H1 (cell line): Measurements from ENCODE around the gene C3orf18. TPM values are rescaled to one million over a fixed set of nuclear protein-coding genes. Genes with fewer than 3 reads are reported as not detected.

ENCODE experiments used
- CTCF ChIA-PET: fragments of 300-600 bp; sonication (Branson Sonifier 250); formaldehyde crosslinking; loops from one replicate; lab custom pipeline; 2021; ENCODE audit not compliant: partially characterized antibody; lab: Charles Lee
- POLR2A ChIA-PET: fragments of 300-600 bp; sonication (Branson Sonifier 250); formaldehyde crosslinking; loops from one replicate; lab custom pipeline; 2021; ENCODE audit warnings: inconsistent platforms; ENCODE audit not compliant: partially characterized antibody; lab: Charles Lee
- DNase-seq, 2 experiments: peaks; one replicate each; pipeline versions ENCODE4 v3.0.0 to v3.0.0-alpha.2; 2010 to 2022; ENCODE audit warnings: low spot score in 2 of 2, low read depth in 1 of 2, mixed read lengths in 1 of 2
- FAIRE-seq: peaks from 2 replicates; lab custom pipeline; 2011; peaks lifted over from hg19 to GRCh38; lab: Jason Lieb, UNC
- H2AFZ ChIP-seq: 2 replicates; pipeline ENCODE4 v1.8.1; 2012; ENCODE audit warnings: low read length, inconsistent platforms
- H2AK5ac ChIP-seq: 2 replicates; pipeline ENCODE4 v1.6.1; 2013; ENCODE audit warnings: low read depth, low read length
- H2BK120ac ChIP-seq: replicated peaks from 2 replicates; pipeline ENCODE3; 2013; ENCODE audit warnings: low read depth, low read length, inconsistent platforms
- H2BK12ac ChIP-seq: 2 replicates; pipeline ENCODE4 v1.6.1; 2013; ENCODE audit warnings: low read depth, low read length
- H2BK15ac ChIP-seq: 2 replicates; pipeline ENCODE4 v1.6.1; 2013; ENCODE audit warnings: low read length
- H2BK20ac ChIP-seq: 2 replicates; pipeline ENCODE4 v1.6.1; 2013; ENCODE audit warnings: low read length
- H2BK5ac ChIP-seq: 2 replicates; pipeline ENCODE4 v1.6.1; 2013; ENCODE audit warnings: low read depth, low read length
- H3K14ac ChIP-seq: 2 replicates; pipeline ENCODE4 v1.6.1; 2013; ENCODE audit warnings: inconsistent platforms; ENCODE audit not compliant: insufficient read length
- H3K18ac ChIP-seq: 2 replicates; pipeline ENCODE4 v1.6.1; 2013; ENCODE audit warnings: low read length; ENCODE audit errors: extremely low read depth
- H3K23ac ChIP-seq: 2 replicates; pipeline ENCODE4 v1.6.1; 2013; ENCODE audit warnings: inconsistent platforms; ENCODE audit not compliant: insufficient read length
- H3K23me2 ChIP-seq: 2 replicates; pipeline ENCODE4 v1.6.1; 2013; ENCODE audit warnings: low read depth, low read length
- H3K27ac ChIP-seq: 2 replicates; pipeline ENCODE4 v1.6.1; 2011; ENCODE audit warnings: low read depth, low read length, inconsistent platforms
- H3K27me3 ChIP-seq, 4 experiments: replicated peaks in 1 of 4; 1 replicate in 1 of 4; 2 replicates in 3 of 4; pipeline versions ENCODE4 v1.6.1 to v1.8.1; 2011 to 2013; ENCODE audit warnings: low read length in 3 of 4, mild to moderate bottlenecking in 3 of 4, inconsistent platforms in 2 of 4, mixed read lengths in 2 of 4, moderate library complexity in 1 of 4; ENCODE audit not compliant: control insufficient read depth in 3 of 4, insufficient read depth in 3 of 4; ENCODE audit errors: extremely low read depth in 1 of 4
- H3K36me3 ChIP-seq, 4 experiments: 2 replicates each; pipeline versions ENCODE4 v1.6.1 to v1.8.1; 2011 to 2013; ENCODE audit warnings: mild to moderate bottlenecking in 4 of 4, low read length in 3 of 4, moderate library complexity in 2 of 4, control low read depth in 1 of 4, inconsistent platforms in 1 of 4; ENCODE audit not compliant: insufficient read depth in 4 of 4, control insufficient read depth in 2 of 4
- H3K4ac ChIP-seq: replicated peaks from 2 replicates; pipeline ENCODE3; 2013; ENCODE audit warnings: low read length, low read depth, mixed read lengths, inconsistent platforms; ENCODE audit not compliant: insufficient read length
- H3K4me1 ChIP-seq, 4 experiments: replicated peaks in 1 of 4; 1 replicate in 1 of 4; 2 replicates in 3 of 4; pipeline versions ENCODE4 v1.6.1 to v1.8.1; 2011 to 2013; ENCODE audit warnings: low read length in 3 of 4, inconsistent platforms in 2 of 4, mixed read lengths in 1 of 4; ENCODE audit not compliant: insufficient read depth in 4 of 4, control insufficient read depth in 3 of 4
- H3K4me2 ChIP-seq, 2 experiments: 2 replicates each; pipeline versions ENCODE4 v1.6.1 to v1.8.1; 2011 to 2013; ENCODE audit warnings: low read depth in 2 of 2, low read length in 2 of 2, control low read depth in 1 of 2, inconsistent platforms in 1 of 2, mild to moderate bottlenecking in 1 of 2; ENCODE audit not compliant: insufficient read depth in 1 of 2
- H3K4me3 ChIP-seq, 4 experiments: fragments of 200-600, 300-600 bp in 1 of 4; sonication (generic), shearing (Covaris generic), sonication (Bioruptor Twin) in 1 of 4; 2 replicates each; pipeline versions ENCODE4 v1.5.1 to v1.8.1; 2011 to 2016; ENCODE audit warnings: low read length in 4 of 4, low read depth in 3 of 4, control low read depth in 2 of 4, inconsistent platforms in 2 of 4, mild to moderate bottlenecking in 2 of 4, mixed read lengths in 1 of 4, moderate library complexity in 1 of 4; ENCODE audit not compliant: insufficient read depth in 2 of 4; ENCODE audit errors: extremely low read depth in 1 of 4
- H3K56ac ChIP-seq: replicated peaks from 2 replicates; pipeline ENCODE3; 2013; ENCODE audit warnings: low read depth, mild to moderate bottlenecking, mixed read lengths, low read length, inconsistent platforms; ENCODE audit not compliant: insufficient read length
- H3K79me1 ChIP-seq: 2 replicates; pipeline ENCODE4 v1.6.1; 2013; ENCODE audit warnings: low read depth, low read length, control low read depth
- H3K79me2 ChIP-seq, 2 experiments: 2 replicates each; pipeline versions ENCODE4 v1.6.1 to v1.8.1; 2012 to 2013; ENCODE audit warnings: low read length in 2 of 2, mild to moderate bottlenecking in 2 of 2, inconsistent platforms in 1 of 2; ENCODE audit not compliant: insufficient read depth in 2 of 2, control insufficient read depth in 1 of 2
- H3K9ac ChIP-seq, 4 experiments: replicated peaks in 1 of 4; 1 replicate in 1 of 4; 2 replicates in 3 of 4; pipeline versions ENCODE4 v1.6.1 to v1.8.1; 2011 to 2013; ENCODE audit warnings: low read depth in 3 of 4, low read length in 3 of 4, control low read depth in 2 of 4, mild to moderate bottlenecking in 2 of 4, moderate library complexity in 2 of 4, inconsistent platforms in 1 of 4; ENCODE audit errors: extremely low read depth in 1 of 4
- H3K9me3 ChIP-seq, 2 experiments: 2 replicates each; pipeline versions ENCODE4 v1.6.1 to v1.8.1; 2012 to 2013; ENCODE audit warnings: mild to moderate bottlenecking in 2 of 2, moderate library complexity in 2 of 2, control low read depth in 1 of 2, inconsistent platforms in 1 of 2, low read depth in 1 of 2, low read length in 1 of 2, mixed read lengths in 1 of 2; ENCODE audit not compliant: insufficient read depth in 2 of 2
- H4K20me1 ChIP-seq, 2 experiments: replicated peaks in 1 of 2; 2 replicates each; pipeline versions ENCODE3 to v1.8.1; 2011 to 2013; ENCODE audit warnings: inconsistent platforms in 2 of 2, low read length in 2 of 2, mild to moderate bottlenecking in 1 of 2; ENCODE audit not compliant: insufficient read depth in 2 of 2, control insufficient read depth in 1 of 2
- H4K5ac ChIP-seq: 2 replicates; pipeline ENCODE4 v1.6.1; 2013; ENCODE audit warnings: low read length, low read depth, mixed read lengths, inconsistent platforms; ENCODE audit not compliant: insufficient read length
- H4K8ac ChIP-seq: 2 replicates; pipeline ENCODE4 v1.8.0; 2013; ENCODE audit warnings: mild to moderate bottlenecking, moderate library complexity, low read length, inconsistent platforms; ENCODE audit not compliant: insufficient read depth; ENCODE audit errors: extremely low read depth
- H4K91ac ChIP-seq: replicated peaks from 2 replicates; pipeline ENCODE3; 2013; ENCODE audit warnings: low read length, mixed read lengths, inconsistent platforms; ENCODE audit not compliant: insufficient read length
- BRCA1 ChIP-seq: IDR thresholded peaks from 2 replicates; pipeline ENCODE4 v1.6.1; 2012; ENCODE audit warnings: low read depth, low read length, improper control_type of control experiment
- RAD21 ChIP-seq, 2 experiments: IDR thresholded peaks in 1 of 2; conservative IDR thresholded peaks in 1 of 2; 2 replicates each; pipeline ENCODE4 v1.6.1; 2011; ENCODE audit warnings: low read depth in 2 of 2, low read length in 2 of 2, improper control_type of control experiment in 1 of 2, inconsistent platforms in 1 of 2, mild to moderate bottlenecking in 1 of 2, moderate library complexity in 1 of 2
- TCF12 ChIP-seq: IDR thresholded peaks from 2 replicates; pipeline ENCODE4 v1.6.1; 2011; ENCODE audit warnings: low read depth, mild to moderate bottlenecking, low read length
- WGBS, 2 experiments: shearing (Covaris generic) in 1 of 2; methylation state at CpG; one replicate each; pipeline versions ENCODE4 v1.1.6 to v1.1.7; 2013 to 2015; ENCODE audit warnings: low lambda C conversion rate in 2 of 2, mixed read lengths in 2 of 2, inconsistent platforms in 1 of 2, low coverage in 1 of 2, missing lambda C conversion rate in 1 of 2; ENCODE audit not compliant: insufficient replicate concordance in 2 of 2, insufficient coverage in 1 of 2, insufficient read length in 1 of 2; ENCODE audit errors: extremely low coverage in 1 of 2, missing lambda C conversion rate in 1 of 2; 5-methylcytosine and 5-hydroxymethylcytosine counted together
- polyA plus RNA-seq, 7 experiments: library from polyadenylated mRNA; depleted of rRNA in 3 of 7; stranded (reverse) in 5 of 7; unstranded in 2 of 7; fragments of >200 nt in 5 of 7; fragments of 200-250 nt in 2 of 7; gene quantifications; 1 replicate in 5 of 7; 2 replicates in 1 of 7; 4 replicates in 1 of 7; pipeline versions ENCODE4 v1.2.1 to v1.2.3, GENCODE V29; 2011 to 2013; ENCODE audit warnings: missing spikeins in 2 of 7, mixed read lengths in 2 of 7
- total RNA-seq: library from RNA; stranded (reverse); fragmentation: NEBNext Ultra II Directional; extraction: Animal tissue kit (Norgen Biotek cat#: 25700); gene quantifications from 2 replicates; pipeline ENCODE4 v1.2.1, GENCODE V29; 2021
- TF ChIP-seq, protein P1 (sequence below), 3 experiments: IDR thresholded peaks; 1 replicate in 2 of 3; 2 replicates in 1 of 3; pipeline versions ENCODE4 v1.5.1 to v1.6.1; 2011; ENCODE audit warnings: low read length in 3 of 3, mild to moderate bottlenecking in 3 of 3, inconsistent platforms in 2 of 3, low read depth in 1 of 3, moderate library complexity in 1 of 3; ENCODE audit not compliant: insufficient read depth in 1 of 3; ENCODE audit errors: control extremely low read depth in 1 of 3

The C3orf18 gene
- total and polyA plus RNA-seq, 2 of the 8 experiments (the other 6 are each of a cell fraction or from before 2014, with no cell fraction given): 7.5 to 15.0 TPM

DNA sequence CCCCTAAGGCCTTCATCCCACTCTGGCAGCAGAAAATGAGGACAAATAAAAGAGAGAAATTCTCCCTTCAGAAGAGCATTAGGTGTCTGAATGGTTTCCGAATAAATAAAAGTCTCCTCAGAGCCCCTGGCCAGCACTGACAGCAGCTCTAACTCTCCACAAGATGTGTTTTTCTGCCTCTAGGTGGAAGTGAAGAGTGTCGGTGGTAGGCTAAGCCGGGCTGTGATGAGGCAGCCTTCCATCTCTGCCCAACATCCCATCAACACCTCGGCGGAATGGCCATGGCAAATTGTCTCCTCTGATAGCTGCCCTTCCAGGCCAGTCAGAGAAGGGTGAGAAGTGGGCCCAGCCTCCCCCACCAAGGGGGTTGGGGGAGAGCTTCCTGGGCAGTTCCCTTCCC, 57.8 kb downstream of the C3orf18 start:
- Histone ChIP-seq H4K91ac (no peak overlapping the region), H2BK12ac (no peak overlapping the region), H3K23ac (no peak overlapping the region), H3K4me1 (peaks cover 0 to 6% (median 0%) of the 10 kb centered on the region in 4 experiments; a peak in 3 of 7 replicates), H3K14ac (no peak overlapping the region), H2AK5ac (no peak overlapping the region), H2BK20ac (no peak overlapping the region), H3K9ac (no peak overlapping the region), H3K79me1 (no peaks in the 10 kb centered on the region), H3K27me3 (peaks cover 0 to 11% (median 4%) of the 10 kb centered on the region in 4 experiments; a peak in 6 of 7 replicates), H4K20me1 (no peaks in the 10 kb centered on the region), H2BK5ac (no peak overlapping the region), H3K56ac (no peak overlapping the region), H3K4me2 (no peak overlapping the region), H2BK120ac (no peak overlapping the region), H3K4ac (no peak overlapping the region), H2AFZ (no peak overlapping the region), H3K4me3 (no peak overlapping the region), H3K23me2 (no peaks in the 10 kb centered on the region), H3K18ac (no peak overlapping the region), H3K9me3 (no peaks in the 10 kb centered on the region), H3K36me3 (no peaks in the 10 kb centered on the region), H3K79me2 (no peaks in the 10 kb centered on the region), H4K8ac (no peak overlapping the region), H2BK15ac (no peak overlapping the region), H4K5ac (no peak overlapping the region), H3K27ac (no peak overlapping the region)
- TF ChIP-seq, protein P1, sequence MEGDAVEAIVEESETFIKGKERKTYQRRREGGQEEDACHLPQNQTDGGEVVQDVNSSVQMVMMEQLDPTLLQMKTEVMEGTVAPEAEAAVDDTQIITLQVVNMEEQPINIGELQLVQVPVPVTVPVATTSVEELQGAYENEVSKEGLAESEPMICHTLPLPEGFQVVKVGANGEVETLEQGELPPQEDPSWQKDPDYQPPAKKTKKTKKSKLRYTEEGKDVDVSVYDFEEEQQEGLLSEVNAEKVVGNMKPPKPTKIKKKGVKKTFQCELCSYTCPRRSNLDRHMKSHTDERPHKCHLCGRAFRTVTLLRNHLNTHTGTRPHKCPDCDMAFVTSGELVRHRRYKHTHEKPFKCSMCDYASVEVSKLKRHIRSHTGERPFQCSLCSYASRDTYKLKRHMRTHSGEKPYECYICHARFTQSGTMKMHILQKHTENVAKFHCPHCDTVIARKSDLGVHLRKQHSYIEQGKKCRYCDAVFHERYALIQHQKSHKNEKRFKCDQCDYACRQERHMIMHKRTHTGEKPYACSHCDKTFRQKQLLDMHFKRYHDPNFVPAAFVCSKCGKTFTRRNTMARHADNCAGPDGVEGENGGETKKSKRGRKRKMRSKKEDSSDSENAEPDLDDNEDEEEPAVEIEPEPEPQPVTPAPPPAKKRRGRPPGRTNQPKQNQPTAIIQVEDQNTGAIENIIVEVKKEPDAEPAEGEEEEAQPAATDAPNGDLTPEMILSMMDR (IDR thresholded peaks at IDR 0.05; ENCODE audit: control extremely low read depth in 1 of 3, insufficient read depth in 1 of 3, low read depth in 1 of 3, low read length in 3 of 3): peak in 2 of 3 experiments; percentile 23 to 27; a peak in 3 of 4 replicates
- TF ChIP-seq BRCA1 (no peak), TCF12 (no peak), RAD21 (IDR thresholded peaks at IDR 0.05 in 1 of 2, conservative IDR thresholded peaks at IDR 0.05 in 1 of 2; ENCODE audit: low read depth in 2 of 2, low read length in 2 of 2) (peak in 1 of 2 experiments; percentile 35; a peak in 2 of 4 replicates)
- POLR2A ChIA-PET: interaction anchor here (1.3 to 1.7 kb wide), 2 partner anchors 11 to 19 kb away, joined by 4 read pairs; no protein-coding TSS in a partner anchor
- DNase-seq (no peak), FAIRE-seq (no peak)
- CTCF ChIA-PET: interaction anchor here (0.7 to 12.6 kb wide), 21 partner anchors 8 to 139 kb away, joined by 3 to 83 read pairs (median 4); no protein-coding TSS in a partner anchor
- 91% methylated on average over 5 of the region's 5 CpGs; no CpG with 5 or more reads in 1 of the 2 experiments for WGBS, 2 experiments
